Suppressor macrophage treated with lipopolysaccharide for 4 hours (primary cell): Measurements from ENCODE around the gene SLC35E2B.
"Not testable (repeated sequence)": the region's sequence is repeated elsewhere in the genome, so short reads cannot be mapped to it uniquely, and the experiment has no call there.

Experiments
- DNase-seq: peaks from one replicate; pipeline ENCODE4 v3.0.0-alpha.2; 2020

The SLC35E2B gene

DNA sequence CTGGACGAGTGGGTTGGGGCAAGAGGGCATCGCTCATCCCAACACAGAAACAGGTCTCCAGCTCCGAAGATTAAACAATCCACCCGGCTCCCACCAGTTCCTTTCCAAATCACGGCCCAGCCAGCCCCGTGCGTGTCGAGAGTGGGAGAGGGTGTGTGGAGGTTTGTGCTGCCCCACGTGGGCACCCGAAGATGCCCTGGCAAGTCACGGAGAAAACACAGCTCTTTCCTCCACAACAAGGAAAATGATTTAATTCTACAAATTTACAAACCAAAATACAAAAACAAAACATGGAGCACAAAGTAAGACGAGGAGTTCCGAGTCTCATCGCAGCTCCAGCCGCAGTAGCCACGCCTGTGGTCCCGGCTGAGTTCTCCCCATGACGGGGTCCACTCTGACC lies 9.9 kb upstream of the SLC35E2B start:
- not testable (repeated sequence) for DNase-seq

DNA sequence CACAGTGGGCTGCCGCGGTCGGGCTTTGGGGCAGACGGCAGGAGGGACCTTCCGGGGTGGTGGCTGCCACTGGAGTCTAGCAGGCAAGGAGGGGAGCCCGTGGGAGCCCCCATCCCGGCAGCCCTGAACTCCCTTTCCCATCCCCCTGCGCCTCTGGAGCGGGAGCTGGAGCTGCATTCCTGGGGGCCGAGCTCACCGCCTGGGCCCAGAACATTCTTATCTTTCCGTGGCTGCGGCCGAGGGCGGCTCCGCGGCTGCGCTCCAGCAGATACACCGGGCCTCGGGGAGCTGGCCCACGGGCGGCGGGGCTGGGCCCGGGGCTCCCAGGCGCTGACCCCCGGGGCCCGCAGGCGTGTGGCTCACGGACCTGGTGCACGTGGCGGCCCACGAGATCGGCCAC lies 8.0 kb upstream of the SLC35E2B start:
- not testable (repeated sequence) for DNase-seq

DNA sequence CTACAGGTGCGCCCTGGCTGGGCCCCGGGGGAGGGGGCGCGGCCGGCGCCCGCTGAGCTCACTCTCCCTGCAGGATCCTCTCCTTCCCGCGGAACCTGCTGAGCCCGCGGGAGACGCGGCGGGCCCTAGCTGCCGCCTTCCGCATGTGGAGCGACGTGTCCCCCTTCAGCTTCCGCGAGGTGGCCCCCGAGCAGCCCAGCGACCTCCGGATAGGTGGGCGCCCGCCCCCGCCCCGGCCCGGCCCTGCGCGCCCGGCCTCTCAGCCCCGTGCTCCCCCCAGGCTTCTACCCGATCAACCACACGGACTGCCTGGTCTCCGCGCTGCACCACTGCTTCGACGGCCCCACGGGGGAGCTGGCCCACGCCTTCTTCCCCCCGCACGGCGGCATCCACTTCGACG lies 7.5 kb upstream of the SLC35E2B start:
- not testable (repeated sequence) for DNase-seq

DNA sequence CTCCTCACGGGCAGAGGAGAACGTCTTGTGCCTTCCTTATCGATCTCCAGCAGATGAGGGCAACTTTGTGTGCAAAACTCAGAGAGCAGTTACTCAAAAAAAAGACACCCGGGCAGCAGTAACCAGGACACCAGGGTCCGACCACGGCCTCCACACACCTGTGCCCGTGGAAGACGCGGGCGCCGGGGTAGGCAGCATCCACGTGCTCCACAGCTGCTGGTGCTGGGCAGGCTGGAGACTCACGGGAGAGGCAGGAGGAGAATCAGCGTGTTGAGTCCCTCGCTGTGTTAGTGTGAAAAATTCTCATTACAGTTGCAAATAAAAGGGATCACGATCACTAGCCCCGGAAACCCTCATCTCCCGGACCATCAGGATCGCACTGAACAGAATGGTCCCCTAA lies 6.5 kb upstream of the SLC35E2B start:
- not testable (repeated sequence) for DNase-seq

DNA sequence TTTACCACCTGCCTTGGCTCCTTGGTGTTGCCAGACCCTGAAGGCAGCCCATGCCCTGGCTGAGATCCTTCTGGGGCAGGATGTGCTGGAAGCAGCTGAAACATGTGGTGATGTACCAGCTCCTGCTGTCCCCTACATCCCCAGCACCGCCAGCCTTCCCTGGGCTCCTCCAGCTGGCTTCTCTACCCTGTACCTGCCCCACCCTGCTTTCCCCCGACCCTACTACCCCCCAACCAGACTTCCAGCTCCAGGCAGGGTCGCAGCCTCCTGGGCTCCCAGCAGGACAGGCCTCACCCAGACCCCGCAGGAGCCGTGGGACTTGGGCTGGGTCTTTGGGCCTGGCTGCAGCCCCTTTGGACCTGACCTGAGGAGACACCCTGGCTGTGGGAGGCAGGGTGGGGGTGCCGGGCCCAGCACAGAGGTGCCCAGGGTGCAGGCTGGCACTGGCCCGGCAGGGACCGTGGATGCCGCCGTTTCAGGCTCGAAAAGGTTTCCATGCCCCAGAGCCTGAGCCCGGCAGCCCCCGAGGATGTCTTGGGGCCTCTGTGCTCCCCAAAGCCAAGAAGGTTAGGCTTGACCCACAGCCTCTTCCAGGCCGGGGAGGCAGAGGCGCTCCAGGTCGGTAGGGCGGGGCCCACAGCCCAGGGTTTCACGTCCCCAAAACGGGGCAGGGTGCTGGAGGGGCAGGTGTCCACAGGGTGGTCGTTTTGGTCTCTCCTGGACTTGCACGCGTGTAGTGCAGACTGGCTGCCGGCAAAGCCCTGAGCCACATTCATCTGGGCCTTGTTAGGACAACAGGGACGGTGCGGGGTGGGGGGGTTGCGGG lies 5.0 kb upstream of the SLC35E2B start:
- not testable (repeated sequence) for DNase-seq

DNA sequence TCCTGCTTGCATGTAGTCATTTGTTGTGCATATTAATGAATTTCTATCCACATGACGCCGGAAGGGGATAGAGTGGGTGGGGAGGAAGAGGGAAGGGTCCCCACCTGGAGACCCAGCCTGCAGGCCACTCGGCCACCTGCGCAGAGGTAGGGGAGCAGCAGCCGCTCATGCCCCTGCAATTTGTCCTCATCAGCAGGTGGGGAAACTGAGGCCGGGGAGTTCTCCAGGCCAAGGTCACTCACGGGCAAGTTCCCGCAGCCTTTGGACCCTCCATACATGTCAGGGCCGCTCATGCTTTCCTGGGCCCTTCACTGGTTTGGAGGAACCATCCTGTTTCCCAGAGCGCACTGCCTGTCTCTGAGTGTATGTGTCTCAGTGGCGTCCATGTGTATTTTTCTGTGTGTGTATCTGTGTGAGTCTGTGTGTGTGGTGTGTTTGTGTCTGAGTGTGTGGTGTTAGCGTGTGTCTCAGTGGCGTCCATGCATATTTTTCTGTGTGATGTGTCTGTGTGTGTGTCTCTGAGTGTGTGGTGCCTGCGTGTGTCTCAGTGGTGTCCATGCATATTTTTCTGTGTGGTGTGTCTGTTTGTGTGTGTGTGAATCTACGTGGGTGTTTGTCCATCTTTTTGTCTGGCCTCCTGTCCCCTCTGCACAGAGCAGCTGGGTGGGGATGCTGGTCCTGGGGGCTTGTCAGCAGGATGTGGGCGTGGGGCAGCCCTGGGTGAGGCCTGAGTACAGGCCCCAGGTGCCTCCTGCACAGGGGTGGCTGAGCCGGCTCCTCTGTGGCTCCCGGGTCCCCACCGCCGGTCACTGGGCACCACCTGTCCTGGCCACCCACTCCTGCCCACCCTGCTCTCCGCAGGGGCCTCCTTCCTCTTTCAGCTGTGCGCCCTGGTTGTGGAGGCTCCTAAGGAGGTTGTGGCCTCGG lies 4.1 kb upstream of the SLC35E2B start:
- DNase-seq, result not testable (repeated sequence)

DNA sequence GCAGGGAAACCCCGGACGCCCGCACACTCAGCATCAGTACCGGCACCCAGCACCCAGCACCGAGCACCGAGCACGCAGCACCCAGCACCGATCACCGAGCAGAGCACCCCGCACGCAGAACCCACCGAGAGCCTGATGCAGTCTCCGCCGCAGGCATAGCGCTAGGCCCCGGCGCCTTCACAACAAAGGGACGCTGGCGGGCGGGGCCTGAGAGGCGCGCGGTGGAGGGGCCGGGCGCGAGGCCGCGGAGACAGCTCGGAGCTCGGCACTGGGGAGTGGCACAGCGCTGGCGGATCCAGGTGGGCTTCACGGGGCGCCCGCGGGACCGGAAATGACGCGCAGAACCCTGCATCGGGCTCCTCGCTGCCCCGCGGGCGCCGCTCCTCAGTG lies 276 bp downstream of the SLC35E2B start:
- DNase-seq, result peak; percentile 68

DNA sequence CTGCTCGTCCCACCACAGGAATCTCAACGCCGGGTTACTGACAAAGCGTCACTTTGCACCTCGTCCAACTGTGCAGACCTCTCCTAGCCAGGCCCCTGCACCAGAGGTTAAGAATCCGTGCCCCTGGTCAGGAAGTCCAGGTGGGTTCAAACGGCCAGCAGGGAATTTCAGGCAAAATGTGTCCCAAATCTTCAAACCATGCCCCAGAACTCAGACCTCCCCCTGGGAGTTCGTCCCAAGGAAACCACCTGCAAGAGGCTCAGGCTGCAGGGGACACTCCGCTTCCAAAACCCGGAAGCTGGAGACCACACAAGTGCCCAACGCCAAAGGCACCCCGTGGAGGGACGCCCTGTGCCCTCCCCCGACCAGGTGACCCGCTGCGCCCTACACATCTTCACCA lies 1.2 kb downstream of the SLC35E2B start:
- DNase-seq, result not testable (repeated sequence)

DNA sequence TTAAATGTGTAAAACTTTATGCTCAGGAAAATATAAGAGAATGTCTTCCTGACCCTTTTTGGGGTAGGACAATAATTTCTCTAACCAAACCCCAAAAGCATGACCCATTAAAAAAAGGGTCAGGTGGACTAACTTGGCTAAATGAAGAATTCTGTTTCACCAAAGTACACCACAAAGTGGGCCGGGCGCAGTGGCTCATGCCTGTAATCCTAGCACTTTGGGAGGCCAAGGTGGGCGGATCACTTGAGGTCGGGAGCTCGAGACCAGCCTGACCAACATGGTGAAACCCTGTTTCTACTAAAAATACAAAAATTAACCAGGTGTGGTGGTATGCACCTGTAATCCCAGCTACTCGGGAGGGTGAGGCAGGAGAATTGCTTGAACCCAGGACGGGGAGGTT lies 3.1 kb downstream of the SLC35E2B start:
- not testable (repeated sequence) for DNase-seq

DNA sequence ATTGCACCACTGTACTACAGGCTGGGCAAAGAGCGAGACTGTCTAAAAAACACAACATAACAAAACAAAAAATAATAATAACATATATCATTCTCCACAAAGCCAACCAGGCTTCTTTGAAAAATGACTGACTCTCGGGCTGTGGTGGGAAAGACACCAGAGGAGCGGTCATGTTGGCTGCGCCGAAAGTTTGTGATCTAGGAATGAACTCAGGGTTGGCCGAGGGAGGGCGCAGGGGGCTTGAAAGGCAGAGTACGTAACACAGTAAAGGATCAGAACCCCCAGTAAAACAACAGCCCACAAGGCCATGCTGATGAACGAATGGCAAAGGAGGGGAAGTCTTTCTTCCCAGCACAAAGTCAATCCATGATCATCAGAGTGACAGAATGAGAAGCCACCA lies 4.7 kb downstream of the SLC35E2B start:
- DNase-seq, result no peak

DNA sequence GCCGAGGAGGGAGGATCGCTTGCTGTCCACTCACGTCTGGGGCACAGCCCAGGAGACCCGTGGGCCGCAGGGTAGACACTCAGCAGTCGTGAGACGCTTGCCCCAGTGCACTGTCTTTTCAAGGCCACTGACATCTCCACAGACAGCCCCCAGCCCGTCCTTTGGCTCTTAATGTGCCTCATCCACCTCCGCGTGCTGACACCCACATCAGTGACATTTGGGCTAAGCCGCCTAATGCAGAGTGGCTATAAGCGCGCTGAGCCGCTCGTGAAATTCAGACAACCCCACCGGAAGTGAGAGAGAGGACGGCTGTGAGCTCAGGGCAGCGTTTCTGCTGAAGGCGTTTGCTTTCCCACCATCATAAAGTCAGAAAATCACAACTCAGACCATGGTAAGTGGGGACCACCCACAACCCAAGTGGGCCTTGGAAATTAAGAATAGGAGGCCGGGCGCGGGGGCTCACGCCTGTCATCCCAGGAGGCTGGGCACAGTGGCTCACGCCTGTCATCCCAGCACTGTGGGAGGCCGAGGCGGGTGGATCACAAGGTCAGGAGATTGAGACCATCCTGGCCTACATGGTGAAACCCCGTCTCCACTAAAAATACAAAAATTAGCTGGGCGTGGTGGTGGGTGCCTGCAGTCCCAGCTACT lies 8.4 kb downstream of the SLC35E2B start:
- no peak for DNase-seq

DNA sequence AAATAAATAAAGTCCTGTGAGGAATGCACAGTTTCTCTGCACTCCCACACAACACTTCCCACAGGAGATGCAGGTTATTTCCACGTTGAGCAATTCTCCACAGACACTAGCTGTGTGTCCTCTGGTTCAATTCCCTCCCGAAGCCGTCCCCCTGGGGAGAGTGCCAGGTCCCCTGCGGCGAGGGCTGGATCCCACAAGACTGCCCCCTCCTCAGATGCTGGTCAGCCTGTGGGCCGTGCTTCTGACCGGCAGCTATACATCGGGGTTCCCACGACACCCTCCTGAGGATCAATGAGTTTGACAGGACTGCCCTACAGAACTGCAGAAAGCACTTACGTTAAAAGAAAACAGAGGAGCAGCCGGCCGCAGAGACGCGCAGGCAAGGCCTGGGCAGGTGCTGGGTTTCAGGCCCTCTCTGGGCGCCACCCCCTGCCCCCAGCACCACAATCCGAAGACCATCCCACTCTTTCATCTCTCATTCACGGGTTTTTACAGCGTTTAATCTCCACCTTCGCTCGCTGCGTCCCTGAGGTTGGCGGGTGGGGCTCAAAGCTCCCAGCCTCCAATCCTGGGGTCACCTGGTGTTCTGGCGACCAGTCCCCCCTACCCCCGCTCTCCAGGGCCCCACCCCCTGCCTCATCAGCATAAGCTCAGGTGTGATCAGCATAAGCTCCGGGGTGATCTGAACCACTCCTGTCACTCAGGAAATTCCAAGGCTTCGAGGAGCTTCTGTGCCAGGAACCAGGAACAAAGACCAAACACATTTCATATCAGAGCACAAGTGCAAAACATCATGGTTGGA lies 9.3 kb downstream of the SLC35E2B start:
- no peak for DNase-seq

DNA sequence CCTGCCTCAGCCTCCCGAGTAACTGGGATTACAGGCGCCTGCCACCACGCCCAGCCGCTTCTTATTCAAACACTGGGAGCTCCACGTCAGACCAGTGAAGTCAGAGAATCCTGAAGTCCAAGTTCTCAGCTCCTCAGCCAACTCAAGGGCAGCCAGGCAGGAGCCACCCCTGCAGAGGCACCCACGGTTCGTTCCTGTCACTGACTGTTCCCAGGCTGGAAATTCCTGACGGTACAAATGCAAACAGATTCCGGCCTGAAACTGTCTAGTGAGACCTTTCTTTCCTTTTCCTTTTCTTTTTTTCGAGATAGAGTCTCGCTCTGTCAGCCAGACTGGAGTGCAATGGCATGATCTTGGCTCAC lies 11.7 kb downstream of the SLC35E2B start:
- no peak for DNase-seq

DNA sequence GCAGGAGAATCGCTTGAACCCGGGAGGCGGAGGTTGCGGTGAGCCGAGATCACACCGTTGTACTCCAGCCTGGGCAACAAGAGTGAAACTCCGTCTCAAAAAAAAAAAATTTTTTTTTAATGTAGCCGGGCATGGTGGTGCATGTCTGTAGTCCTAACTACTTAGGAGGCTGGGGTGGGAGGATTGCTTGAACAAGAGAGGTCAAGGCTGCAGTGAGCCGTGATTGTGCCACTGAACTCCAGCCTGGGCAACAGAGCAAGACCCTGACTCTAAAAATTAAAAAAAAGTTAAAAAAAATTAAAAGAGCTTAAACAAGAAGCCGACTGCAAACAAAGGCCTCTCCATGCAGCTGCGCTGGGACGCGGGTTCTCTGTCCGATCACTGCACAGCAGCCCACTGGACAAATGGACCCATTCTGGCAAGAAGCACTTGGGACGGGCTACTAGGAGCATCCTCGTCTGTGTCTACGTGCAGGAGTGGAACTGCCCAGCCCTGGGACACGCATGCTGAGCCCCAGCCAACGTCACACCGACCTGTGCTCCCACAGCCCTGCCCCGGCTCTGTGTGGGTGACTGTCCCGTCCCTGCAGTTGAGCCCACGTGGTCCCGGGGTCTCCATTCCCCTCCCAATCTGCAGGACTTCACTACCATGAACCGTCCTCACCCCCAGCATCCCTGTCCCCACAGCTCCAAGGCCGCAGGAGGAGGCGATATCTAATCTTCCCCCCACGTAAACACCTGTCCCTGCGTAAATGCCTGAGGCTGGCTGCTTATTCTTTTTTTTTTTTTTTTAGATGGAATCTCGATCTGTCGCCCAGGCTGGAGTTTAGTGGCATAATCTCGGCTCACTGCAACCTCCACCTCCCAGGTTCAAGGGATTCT lies 12.3 kb downstream of the SLC35E2B start:
- no peak for DNase-seq

DNA sequence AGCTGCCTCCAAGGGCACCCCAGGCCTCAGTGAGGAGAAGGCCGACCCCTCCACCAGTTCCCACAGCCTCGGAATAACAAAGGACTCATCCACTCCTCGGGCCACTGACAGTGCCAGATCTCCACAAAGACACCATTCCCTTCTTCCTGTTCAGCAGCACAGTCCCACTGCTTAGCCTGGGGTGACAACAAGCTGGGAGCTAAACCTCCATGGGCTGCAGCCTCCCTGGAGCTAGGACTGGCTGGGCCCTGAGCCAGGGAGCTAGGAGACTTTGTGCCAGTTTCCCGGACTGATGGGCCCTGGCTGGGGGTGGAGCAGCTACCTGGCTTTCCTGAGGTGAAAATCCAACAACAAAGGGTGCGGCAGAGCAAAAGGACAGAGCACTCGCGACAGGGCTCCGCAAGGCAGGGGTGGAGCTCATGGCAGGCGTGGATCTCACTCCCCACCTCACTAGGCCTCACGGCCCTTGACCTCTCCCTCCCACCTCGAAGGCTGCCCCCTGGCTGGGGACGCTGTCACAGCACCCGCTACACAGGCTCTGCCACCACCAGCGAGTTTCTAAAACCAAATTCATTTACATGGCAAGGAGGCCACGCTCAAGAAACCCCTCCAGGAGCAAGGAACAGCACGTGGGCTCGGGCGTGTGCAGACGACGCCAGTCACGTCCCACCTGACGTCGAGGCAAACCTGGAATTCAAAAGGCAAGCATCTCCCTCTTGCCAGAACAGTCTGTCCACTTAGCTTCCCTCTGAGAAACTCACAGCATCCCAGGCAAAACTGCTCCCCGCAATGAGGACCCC lies 13.8 kb downstream of the SLC35E2B start:
- peak; percentile 2 for DNase-seq

DNA sequence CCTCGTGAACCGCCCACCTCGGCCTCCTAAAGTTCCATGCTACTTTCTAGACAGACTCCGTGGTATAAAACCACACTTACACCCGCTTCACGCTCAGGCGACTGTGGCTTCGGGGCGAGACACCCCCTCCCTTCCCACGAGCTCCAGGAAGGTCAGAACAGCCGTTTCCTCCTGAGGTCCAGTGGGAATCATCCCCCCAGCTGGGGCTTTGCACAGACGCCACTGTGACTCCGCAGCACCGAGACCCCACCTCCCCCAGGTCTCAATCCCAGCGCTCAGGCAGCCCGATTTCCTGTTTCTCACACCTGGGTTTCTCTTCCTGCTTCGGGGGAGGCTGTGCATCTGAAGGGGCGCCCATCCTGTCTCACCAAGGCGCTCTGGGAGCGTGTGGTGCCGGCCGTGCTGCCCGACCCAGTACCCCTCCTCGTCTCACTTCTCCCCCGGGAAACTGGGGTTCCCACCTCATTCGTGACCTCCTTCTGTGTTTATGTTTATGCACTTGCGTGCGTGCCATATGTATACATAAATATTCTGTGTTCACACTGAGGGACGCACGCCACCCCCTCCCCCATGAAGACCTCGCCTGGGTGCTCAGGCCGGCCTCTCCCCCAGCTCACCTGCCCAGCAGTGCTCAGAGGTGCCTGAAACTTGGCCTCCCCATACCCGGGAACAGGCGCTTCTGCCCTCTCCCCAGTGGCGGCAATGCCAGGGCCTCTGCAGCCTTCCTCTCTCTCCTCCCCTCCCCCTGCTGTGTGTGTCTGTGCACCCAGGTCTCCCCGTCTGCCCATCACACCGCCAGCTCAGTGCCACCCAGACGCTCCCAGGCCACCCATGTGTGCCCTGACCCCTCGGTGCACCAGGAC lies 14.6 kb downstream of the SLC35E2B start:
- no peak for DNase-seq

DNA sequence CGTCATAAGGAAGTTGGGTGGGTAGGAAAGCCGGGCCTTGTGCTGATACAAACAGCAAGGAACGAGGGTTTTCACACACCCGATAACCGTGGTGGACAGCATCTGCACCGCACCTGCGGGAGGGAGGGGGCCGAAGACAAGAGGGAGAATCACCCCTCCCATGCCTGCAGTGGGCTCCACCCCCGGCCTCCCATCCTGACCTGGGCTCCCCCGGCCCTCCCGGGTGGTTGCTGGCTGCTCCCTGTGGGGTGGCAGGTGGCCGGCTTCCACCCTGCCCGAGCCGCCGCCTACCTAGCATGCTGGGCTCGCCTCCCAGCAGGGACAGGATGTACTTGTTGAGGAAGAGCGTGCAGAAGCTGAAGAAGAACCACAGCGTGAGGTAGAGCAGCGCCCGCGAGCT lies 16.5 kb downstream of the SLC35E2B start:
- not testable (repeated sequence) for DNase-seq

DNA sequence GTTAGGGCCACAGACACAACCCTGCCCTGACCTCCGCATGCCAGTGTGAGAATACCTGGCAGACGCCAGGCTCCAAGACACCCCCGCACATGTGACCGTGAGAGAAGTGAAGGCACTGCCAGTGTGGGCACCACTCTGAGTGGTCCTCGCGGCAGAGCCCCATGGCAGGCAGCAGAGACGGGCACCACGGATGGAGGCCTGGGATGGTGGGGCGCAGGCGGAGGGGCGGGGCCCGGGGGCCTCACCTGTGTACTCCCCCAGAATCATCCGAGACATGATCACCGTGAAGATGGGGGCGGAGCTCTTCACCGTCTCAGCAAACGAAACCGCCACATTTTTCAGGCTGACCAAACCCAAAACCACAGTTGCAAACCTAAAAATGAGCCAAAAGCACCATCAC lies 17.4 kb downstream of the SLC35E2B start:
- DNase-seq, result not testable (repeated sequence)

DNA sequence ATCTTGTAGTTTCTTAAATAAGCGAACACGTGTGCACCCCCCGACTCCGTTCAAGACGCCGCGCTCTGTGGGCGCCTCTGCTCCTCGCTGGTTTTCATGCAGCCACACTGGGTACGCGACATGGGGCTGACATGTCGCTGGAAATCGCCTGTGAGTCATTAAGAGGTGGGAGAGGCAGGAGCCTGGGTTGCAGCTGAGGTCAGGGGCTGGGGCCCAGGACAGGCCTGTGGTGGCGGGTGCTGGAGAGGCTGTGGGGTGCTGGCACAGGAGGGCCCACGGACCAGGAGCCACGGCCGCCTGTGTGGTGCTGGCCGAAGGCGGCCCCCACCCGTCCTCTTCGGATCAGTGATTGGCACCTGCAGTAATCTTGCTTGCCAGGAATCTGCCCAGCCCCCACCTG lies 17.8 kb downstream of the SLC35E2B start:
- not testable (repeated sequence) for DNase-seq
